MCF 10A (cell line): Measurements from ENCODE around the gene TAF1L. TPM values are rescaled to one million over a fixed set of nuclear protein-coding genes. Genes with fewer than 3 reads are reported as not detected.

Experiments
- Bru-seq: library from RNA; stranded (reverse); fragments of 400-500 nt; gene quantifications from one replicate; lab custom pipeline; 2021; lab: Mats Ljungman, UMichigan
- BruChase-seq, 2 experiments: library from RNA; stranded (reverse); fragments of 400-500 nt; gene quantifications; one replicate each; lab custom pipeline; 2021; lab: Mats Ljungman, UMichigan
- BruUV-seq: library from RNA; stranded (reverse); fragments of 400-500 nt; replicated peaks from 2 replicates; lab custom pipeline; 2021; lab: Mats Ljungman, UMichigan
- CTCF ChIA-PET: fragments of 300-600 bp; sonication (Branson Sonifier 250); formaldehyde crosslinking; extraction: SDS; loops from one replicate; lab custom pipeline; 2021; ENCODE audit warnings: antibody characterized with exemption, inconsistent platforms; lab: Yijun Ruan, JAX
- POLR2A ChIA-PET: fragments of 300-600, 350-650 bp; sonication (Branson Sonifier 250); formaldehyde crosslinking; extraction: SDS; loops from one replicate; lab custom pipeline; 2020; ENCODE audit warnings: antibody characterized with exemption, inconsistent platforms; lab: Yijun Ruan, JAX
- DNase-seq: peaks from one replicate; pipeline ENCODE4 v3.0.0-alpha.2; 2018; ENCODE audit not compliant: unreplicated experiment
- H3K27ac Mint-ChIP-seq: one replicate; pipeline ENCODE4 v1.8.0; 2022; ENCODE audit warnings: mild to moderate bottlenecking, low read depth, mixed read lengths; ENCODE audit not compliant: unreplicated experiment
- H3K27me3 Mint-ChIP-seq: one replicate; pipeline ENCODE4 v1.8.0; 2022; ENCODE audit warnings: mixed read lengths; ENCODE audit not compliant: insufficient read depth, unreplicated experiment
- H3K36me3 Mint-ChIP-seq: one replicate; pipeline ENCODE4 v1.8.0; 2022; ENCODE audit warnings: mild to moderate bottlenecking, moderate library complexity, mixed read lengths; ENCODE audit not compliant: insufficient read depth, unreplicated experiment
- H3K4me1 Mint-ChIP-seq: one replicate; pipeline ENCODE4 v1.8.0; 2022; ENCODE audit warnings: mixed read lengths; ENCODE audit not compliant: insufficient read depth, unreplicated experiment
- H3K4me3 Mint-ChIP-seq: one replicate; pipeline ENCODE4 v1.8.0; 2022; ENCODE audit warnings: mild to moderate bottlenecking, moderate library complexity, mixed read lengths; ENCODE audit not compliant: unreplicated experiment
- H3K9me3 Mint-ChIP-seq: one replicate; pipeline ENCODE4 v1.8.0; 2022; ENCODE audit warnings: mixed read lengths; ENCODE audit not compliant: unreplicated experiment
- intact Hi-C: fragments of 100-400 bp; cut with micrococcal nuclease; formaldehyde crosslinking; loops from 2 replicates; pipeline ENCODE4 v1.14.1; 2022
- long read RNA-seq: library from polyadenylated mRNA; stranded (forward); transcript quantifications from one replicate; pipeline ENCODE4 v2.0.0, GENCODE V29; 2022
- total RNA-seq: library from RNA; stranded (reverse); gene quantifications from 2 replicates; pipeline ENCODE4 v1.2.3, GENCODE V29; 2022
- TF ChIP-seq, protein P1 (sequence below): fragments of 200-600 bp; IDR thresholded peaks from one replicate; pipeline ENCODE4 v1.8.0; 2022; ENCODE audit warnings: antibody characterized with exemption, mild to moderate bottlenecking; ENCODE audit not compliant: unreplicated experiment

TAF1L gene
- total RNA-seq: not detected in 2 replicates
- percentile 25 among the genes with signal in this experiment for Bru-seq, nascent RNA
- percentile 35 among the genes with signal in this experiment for BruChase-seq, experiment 1, labeled RNA remaining after a 6-hour chase
- BruChase-seq, experiment 2, labeled RNA remaining after a 2-hour chase: percentile 23 among the genes with signal in this experiment
- long read RNA-seq: 0 reads

GRCh38 chr9:32635362-32635761 lies at the start of gene TAF1L:
Gene TAF1L (minus strand): TSS chr9:32635669. CDS start chr9:32635579, 90 bp downstream.
- Mint-ChIP-seq H3K4me1 (no peaks in the 10 kb centered on the region), H3K4me3 (no peak within 1 kb of the TSS)
- CTCF ChIA-PET: interaction anchor here (0.6 kb wide), 2 partner anchors 52 to 118 kb away, joined by 4 to 6 read pairs; no protein-coding TSS in a partner anchor

GRCh38 chr9:32681751-32682150 lies 46.3 kb upstream of the TAF1L start:
- no peak overlapping the region for H3K4me3 Mint-ChIP-seq
- H3K27me3 Mint-ChIP-seq: no peaks in the 10 kb centered on the region
- no TSS peak for BruUV-seq
- POLR2A ChIA-PET: no interaction called here
- H3K4me1 Mint-ChIP-seq: no peaks in the 10 kb centered on the region
- intact Hi-C loops: no loop called here
- CTCF ChIA-PET: interaction anchor here (1.1 kb wide), 1 partner anchor 303 kb away, joined by 3 read pairs; no protein-coding TSS in a partner anchor
- no peak for DNase-seq
- H3K36me3 Mint-ChIP-seq: no peaks in the 10 kb centered on the region
- H3K27ac Mint-ChIP-seq: no peak overlapping the region
- TF ChIP-seq, protein P1, sequence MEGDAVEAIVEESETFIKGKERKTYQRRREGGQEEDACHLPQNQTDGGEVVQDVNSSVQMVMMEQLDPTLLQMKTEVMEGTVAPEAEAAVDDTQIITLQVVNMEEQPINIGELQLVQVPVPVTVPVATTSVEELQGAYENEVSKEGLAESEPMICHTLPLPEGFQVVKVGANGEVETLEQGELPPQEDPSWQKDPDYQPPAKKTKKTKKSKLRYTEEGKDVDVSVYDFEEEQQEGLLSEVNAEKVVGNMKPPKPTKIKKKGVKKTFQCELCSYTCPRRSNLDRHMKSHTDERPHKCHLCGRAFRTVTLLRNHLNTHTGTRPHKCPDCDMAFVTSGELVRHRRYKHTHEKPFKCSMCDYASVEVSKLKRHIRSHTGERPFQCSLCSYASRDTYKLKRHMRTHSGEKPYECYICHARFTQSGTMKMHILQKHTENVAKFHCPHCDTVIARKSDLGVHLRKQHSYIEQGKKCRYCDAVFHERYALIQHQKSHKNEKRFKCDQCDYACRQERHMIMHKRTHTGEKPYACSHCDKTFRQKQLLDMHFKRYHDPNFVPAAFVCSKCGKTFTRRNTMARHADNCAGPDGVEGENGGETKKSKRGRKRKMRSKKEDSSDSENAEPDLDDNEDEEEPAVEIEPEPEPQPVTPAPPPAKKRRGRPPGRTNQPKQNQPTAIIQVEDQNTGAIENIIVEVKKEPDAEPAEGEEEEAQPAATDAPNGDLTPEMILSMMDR: no peak
- H3K9me3 Mint-ChIP-seq: peaks cover 19% of the 10 kb centered on the region

More at GRCh38 chr9:32635362-32635761, at the start of gene TAF1L:
- no peaks in the 10 kb centered on the region for H3K36me3 Mint-ChIP-seq
- no peaks in the 10 kb centered on the region for H3K27me3 Mint-ChIP-seq
- no peaks in the 10 kb centered on the region for H3K9me3 Mint-ChIP-seq
- TF ChIP-seq, protein P1: no peak
- DNase-seq: no peak
- no TSS peak for BruUV-seq
- POLR2A ChIA-PET: interaction anchor here (0.6 kb wide), 1 partner anchor 522 kb away, joined by 4 read pairs; no protein-coding TSS in a partner anchor
- no peak within 1 kb of the TSS for H3K27ac Mint-ChIP-seq
- intact Hi-C loops: no loop called here

GRCh38 chr9:32677931-32678330 lies 42.5 kb upstream of the TAF1L start:
- no peaks in the 10 kb centered on the region for H3K36me3 Mint-ChIP-seq
- peaks cover 4% of the 10 kb centered on the region for H3K4me1 Mint-ChIP-seq
- POLR2A ChIA-PET: interaction anchor here (0.5 kb wide), 1 partner anchor 102 kb away, joined by 3 read pairs; no protein-coding TSS in a partner anchor
- DNase-seq: no peak
- H3K27me3 Mint-ChIP-seq: no peaks in the 10 kb centered on the region
- H3K27ac Mint-ChIP-seq: no peak overlapping the region
- TF ChIP-seq, protein P1: no peak
- intact Hi-C loops: no loop called here
- H3K9me3 Mint-ChIP-seq: peaks cover 16% of the 10 kb centered on the region
- BruUV-seq: no TSS peak
- no peak overlapping the region for H3K4me3 Mint-ChIP-seq
- CTCF ChIA-PET: no interaction called here

- no TSS peak for BruUV-seq
- H3K4me1 Mint-ChIP-seq: peaks cover 8% of the 10 kb centered on the region
- no peaks in the 10 kb centered on the region for H3K9me3 Mint-ChIP-seq
- TF ChIP-seq, protein P1: no peak
- ChIA-PET CTCF (interaction anchor here (0.6 kb wide), 1 partner anchor 69 kb away, joined by 3 read pairs; no protein-coding TSS in a partner anchor), POLR2A (interaction anchor here (0.6 to 0.9 kb wide), 2 partner anchors 29 to 83 kb away, joined by 3 read pairs; no protein-coding TSS in a partner anchor)
- DNase-seq: peak; percentile 96
- no peak overlapping the region for H3K4me3 Mint-ChIP-seq
- H3K27ac Mint-ChIP-seq: no peak overlapping the region
- no peaks in the 10 kb centered on the region for H3K36me3 Mint-ChIP-seq
- intact Hi-C loops: no loop called here
- H3K27me3 Mint-ChIP-seq: no peaks in the 10 kb centered on the region
Observed at GRCh38 chr9:32672469-32672868, 37.0 kb upstream of the TAF1L start.
